ENCODE data around the gene COL15A1. TPM values are rescaled to one million over a fixed set of nuclear protein-coding genes. Genes with fewer than 3 reads are reported as not detected.

The COL15A1 gene
- total RNA-seq, 1 donor from 2014 or later: 0.07 TPM

DNA sequence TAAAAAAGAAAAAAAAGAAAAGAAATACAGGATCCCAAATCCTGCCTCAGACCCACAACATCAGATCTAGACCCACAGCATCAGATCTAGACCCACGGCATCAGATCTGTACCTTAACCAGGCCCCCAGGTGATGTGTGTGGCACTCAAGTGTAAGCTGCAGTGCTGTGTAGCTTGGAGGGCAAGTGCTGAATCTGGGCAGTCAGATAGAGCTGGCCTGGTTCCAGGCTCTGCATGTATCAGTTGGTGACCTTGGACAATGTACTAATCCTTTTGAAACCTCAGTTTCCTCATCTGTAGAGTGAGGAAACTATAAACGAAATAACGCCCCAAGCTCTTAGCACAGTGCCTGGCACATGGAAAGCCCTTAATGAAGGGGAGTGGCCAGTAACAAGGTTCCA, 16.7 kb downstream of the COL15A1 start:
- no peak for DNase-seq
- ChIA-PET CTCF (no interaction called here), POLR2A (no interaction called here)
- no peaks in the 10 kb centered on the region for H3K4me1 Mint-ChIP-seq
- H3K27ac Mint-ChIP-seq: no peak overlapping the region
- no peaks in the 10 kb centered on the region for H3K36me3 Mint-ChIP-seq (ENCODE audit: low read depth)
- H3K27me3 Mint-ChIP-seq: peaks cover 13% of the 10 kb centered on the region
- peaks cover 3% of the 10 kb centered on the region for H3K9me3 Mint-ChIP-seq
- TF ChIP-seq, protein P1, sequence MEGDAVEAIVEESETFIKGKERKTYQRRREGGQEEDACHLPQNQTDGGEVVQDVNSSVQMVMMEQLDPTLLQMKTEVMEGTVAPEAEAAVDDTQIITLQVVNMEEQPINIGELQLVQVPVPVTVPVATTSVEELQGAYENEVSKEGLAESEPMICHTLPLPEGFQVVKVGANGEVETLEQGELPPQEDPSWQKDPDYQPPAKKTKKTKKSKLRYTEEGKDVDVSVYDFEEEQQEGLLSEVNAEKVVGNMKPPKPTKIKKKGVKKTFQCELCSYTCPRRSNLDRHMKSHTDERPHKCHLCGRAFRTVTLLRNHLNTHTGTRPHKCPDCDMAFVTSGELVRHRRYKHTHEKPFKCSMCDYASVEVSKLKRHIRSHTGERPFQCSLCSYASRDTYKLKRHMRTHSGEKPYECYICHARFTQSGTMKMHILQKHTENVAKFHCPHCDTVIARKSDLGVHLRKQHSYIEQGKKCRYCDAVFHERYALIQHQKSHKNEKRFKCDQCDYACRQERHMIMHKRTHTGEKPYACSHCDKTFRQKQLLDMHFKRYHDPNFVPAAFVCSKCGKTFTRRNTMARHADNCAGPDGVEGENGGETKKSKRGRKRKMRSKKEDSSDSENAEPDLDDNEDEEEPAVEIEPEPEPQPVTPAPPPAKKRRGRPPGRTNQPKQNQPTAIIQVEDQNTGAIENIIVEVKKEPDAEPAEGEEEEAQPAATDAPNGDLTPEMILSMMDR (IDR thresholded peaks at IDR 0.05): no peak
- no peak overlapping the region for H3K4me3 Mint-ChIP-seq
- no peak for ATAC-seq (ENCODE audit: low read depth)
- intact Hi-C loops (cut with micrococcal nuclease): no loop called here

DNA sequence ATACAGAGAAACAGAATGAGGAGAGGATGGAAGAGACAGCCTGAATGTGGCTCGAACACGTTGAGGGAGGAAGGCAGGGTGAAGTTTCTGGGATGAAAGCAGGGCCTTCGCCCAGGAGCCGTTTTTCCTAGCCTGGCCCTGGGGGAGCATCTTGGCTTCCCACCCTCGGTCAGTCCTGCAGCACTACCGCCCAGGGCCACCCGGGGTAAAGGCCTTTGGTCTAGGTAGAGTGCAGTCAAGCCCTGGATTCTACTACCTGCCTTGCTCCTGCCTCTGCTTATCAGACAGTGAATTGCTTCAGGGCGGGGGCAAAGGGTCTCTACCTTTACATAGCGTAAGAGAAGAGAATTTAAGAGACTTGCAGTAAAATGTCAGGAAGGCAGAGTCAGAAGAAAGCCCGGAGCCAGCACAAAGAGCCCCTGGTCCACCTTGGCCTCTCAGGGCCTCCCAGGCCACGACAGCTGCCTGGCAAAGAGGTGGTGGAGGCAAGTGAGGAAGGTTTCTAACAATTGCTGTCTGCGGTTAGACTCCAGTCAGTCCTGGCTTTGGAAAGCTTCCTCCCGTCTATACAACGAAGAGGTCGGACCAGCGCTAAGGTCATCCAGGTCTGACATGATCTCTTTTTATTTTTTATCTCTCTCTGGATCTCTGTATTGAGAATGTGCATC, 17.9 kb downstream of the COL15A1 start:
- peaks cover 3% of the 10 kb centered on the region for H3K9me3 Mint-ChIP-seq
- intact Hi-C loops (cut with micrococcal nuclease): no loop called here
- H3K27ac Mint-ChIP-seq: no peak overlapping the region
- POLR2A ChIA-PET: no interaction called here
- CTCF ChIA-PET: no interaction called here
- no peak overlapping the region for H3K4me3 Mint-ChIP-seq
- DNase-seq: no peak
- ATAC-seq (ENCODE audit: low read depth): no peak
- no peaks in the 10 kb centered on the region for H3K36me3 Mint-ChIP-seq (ENCODE audit: low read depth)
- peaks cover 13% of the 10 kb centered on the region for H3K27me3 Mint-ChIP-seq
- TF ChIP-seq, protein P1 (IDR thresholded peaks at IDR 0.05): no peak
- no peaks in the 10 kb centered on the region for H3K4me1 Mint-ChIP-seq

DNA sequence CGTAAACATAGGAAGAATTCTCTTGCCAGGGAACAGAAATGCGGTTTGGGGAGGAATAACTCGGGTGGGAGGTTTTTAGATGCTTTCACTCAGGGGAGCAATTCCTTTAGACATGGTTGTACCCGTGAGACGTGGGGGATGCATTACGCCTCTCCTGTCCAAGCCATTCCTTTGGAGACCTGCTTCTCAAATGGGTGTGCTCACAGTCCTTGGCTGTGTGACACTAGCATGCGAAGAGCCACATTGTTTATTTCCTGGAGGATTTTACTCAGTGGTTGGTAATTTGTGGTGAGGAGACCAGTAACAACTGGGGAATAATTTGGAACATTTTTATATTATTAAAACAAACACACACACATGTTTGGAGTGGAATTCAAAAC, 18.5 kb downstream of the COL15A1 start:
- intact Hi-C loops (cut with micrococcal nuclease): no loop called here
- CTCF ChIA-PET: no interaction called here
- Mint-ChIP-seq H3K4me1 (no peaks in the 10 kb centered on the region), H3K9me3 (no peaks in the 10 kb centered on the region), H3K4me3 (no peak overlapping the region), H3K27ac (no peak overlapping the region), H3K36me3 (ENCODE audit: low read depth) (no peaks in the 10 kb centered on the region), H3K27me3 (peaks cover 13% of the 10 kb centered on the region)
- TF ChIP-seq, protein P1 (IDR thresholded peaks at IDR 0.05): no peak
- ATAC-seq (ENCODE audit: low read depth): no peak
- POLR2A ChIA-PET: no interaction called here
- DNase-seq: no peak

DNA sequence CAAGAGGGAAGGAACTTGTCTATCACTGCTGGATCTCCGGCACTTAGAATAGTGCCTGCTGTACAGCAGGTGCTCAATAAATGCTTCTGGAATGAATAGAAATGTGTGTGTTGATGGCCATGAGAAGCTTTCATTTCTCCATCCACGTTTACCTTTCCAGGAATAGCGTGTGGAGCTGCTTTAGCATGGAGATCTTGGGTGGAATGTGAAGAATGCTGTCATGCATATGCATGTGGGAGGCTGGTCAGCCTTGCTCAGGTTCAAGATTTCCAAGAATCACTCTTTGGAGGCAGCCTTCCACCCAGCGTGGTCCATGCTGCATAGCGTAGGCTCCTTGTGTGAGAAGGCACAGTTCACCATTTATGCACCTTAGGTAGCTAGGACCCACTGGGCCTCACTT, 19.2 kb downstream of the COL15A1 start:
- TF ChIP-seq, protein P1 (IDR thresholded peaks at IDR 0.05): no peak
- peaks cover 13% of the 10 kb centered on the region for H3K27me3 Mint-ChIP-seq
- POLR2A ChIA-PET: no interaction called here
- H3K9me3 Mint-ChIP-seq: no peaks in the 10 kb centered on the region
- no peak overlapping the region for H3K27ac Mint-ChIP-seq
- intact Hi-C loops (cut with micrococcal nuclease): no loop called here
- H3K4me3 Mint-ChIP-seq: no peak overlapping the region
- CTCF ChIA-PET: no interaction called here
- H3K4me1 Mint-ChIP-seq: no peaks in the 10 kb centered on the region
- no peaks in the 10 kb centered on the region for H3K36me3 Mint-ChIP-seq (ENCODE audit: low read depth)
- ATAC-seq (ENCODE audit: low read depth) (no peak), DNase-seq (no peak)

DNA sequence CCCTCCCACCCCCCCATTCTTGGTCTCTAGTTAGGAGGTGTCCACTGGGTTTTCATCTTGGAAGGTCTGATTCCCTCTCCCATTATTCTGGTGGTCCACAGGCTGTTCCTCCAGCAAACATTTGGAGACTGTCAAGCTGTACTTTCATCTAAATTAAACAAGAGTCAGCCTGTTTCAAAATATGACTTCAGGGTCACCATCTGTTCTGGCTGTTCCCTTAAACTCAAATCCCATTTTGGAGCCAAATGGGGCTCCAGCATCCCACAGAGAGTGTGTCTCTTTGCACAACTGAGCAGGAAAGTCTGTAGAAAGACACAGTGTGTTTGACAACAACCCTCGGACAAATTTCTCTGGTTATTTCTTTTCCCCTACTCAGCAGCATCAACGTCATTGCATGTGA, 20.5 kb downstream of the COL15A1 start:
- Mint-ChIP-seq H3K4me1 (no peaks in the 10 kb centered on the region), H3K27me3 (peaks cover 9% of the 10 kb centered on the region), H3K36me3 (ENCODE audit: low read depth) (no peaks in the 10 kb centered on the region), H3K9me3 (no peaks in the 10 kb centered on the region), H3K4me3 (no peak overlapping the region), H3K27ac (no peak overlapping the region)
- CTCF ChIA-PET: no interaction called here
- intact Hi-C loops (cut with micrococcal nuclease): no loop called here
- ATAC-seq (ENCODE audit: low read depth): no peak
- TF ChIP-seq, protein P1 (IDR thresholded peaks at IDR 0.05): no peak
- DNase-seq: no peak
- POLR2A ChIA-PET: no interaction called here

Measured in activated B cell treated with CpG ODN at 0.5 μM for 24 hours (primary cell).